Fibroblast of mammary gland (primary cell): ENCODE measurements around the gene KRTAP5-8.

ENCODE experiments used
- DNase-seq: peaks from one replicate; pipeline ENCODE4 v3.0.0-alpha.2; 2010; ENCODE audit warnings: low read depth
- H3K4me3 ChIP-seq: 2 replicates; pipeline ENCODE4 v1.5.1; 2011; ENCODE audit warnings: low read depth, mild to moderate bottlenecking, low read length, moderate library complexity; ENCODE audit not compliant: control insufficient read depth
- CTCF ChIP-seq: conservative IDR thresholded peaks from 2 replicates; pipeline ENCODE4 v1.5.1; 2011; ENCODE audit warnings: low read depth, low read length, inconsistent platforms; ENCODE audit not compliant: control insufficient read depth, insufficient read depth

Gene KRTAP5-8

DNA sequence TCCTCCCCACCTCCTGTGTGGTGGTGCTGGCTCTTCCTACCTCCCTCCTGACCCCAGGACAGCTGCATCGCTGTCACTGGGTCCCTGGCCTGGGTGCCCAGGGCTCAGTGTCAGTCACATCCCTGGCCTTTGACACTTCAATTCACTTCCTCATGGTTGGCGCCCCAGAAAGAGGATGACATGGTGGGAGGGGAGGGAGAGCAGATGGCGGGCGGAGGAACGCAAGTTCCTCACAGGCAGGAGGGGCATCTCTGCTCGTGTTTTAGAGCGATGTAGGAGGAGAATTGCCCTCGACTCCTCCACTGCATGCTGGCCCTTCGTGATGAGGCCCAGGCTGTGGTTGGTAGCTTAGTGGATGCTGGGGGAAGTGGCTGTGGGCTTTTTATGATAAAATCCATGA lies 45.9 kb upstream of the KRTAP5-8 start:
- TF ChIP-seq CTCF, result no peak
- DNase-seq, result no peak
- no peak overlapping the region for H3K4me3 ChIP-seq

- H3K4me3 ChIP-seq, result no peak overlapping the region
- DNase-seq, result no peak
- no peak for TF ChIP-seq CTCF
These were observed 42.3 kb upstream of the KRTAP5-8 start for GRCh38 chr11:71495286-71496230.

DNA sequence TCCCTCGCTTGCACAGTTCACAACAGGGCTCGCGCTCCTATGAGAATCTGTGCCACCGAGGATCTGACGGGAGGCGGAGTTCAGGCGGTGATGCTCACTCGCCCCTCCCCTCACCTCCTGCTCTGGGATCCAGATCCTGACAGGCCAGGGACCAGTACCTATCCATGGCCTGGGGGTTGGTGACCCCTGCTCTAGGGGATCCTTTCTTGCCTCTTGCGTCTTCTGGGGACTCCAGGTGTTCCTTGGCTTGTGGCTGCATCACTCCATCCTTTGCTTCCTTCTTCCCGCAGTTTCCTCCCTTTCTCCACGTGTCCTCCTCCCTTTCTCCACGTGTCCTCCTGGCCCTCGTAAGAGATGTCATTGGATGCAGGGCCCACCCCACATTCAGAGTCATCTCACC lies 41.4 kb upstream of the KRTAP5-8 start:
- TF ChIP-seq CTCF, result no peak
- H3K4me3 ChIP-seq, result no peak overlapping the region
- no peak for DNase-seq

GRCh38 chr11:71498091-71498490 lies 39.7 kb upstream of the KRTAP5-8 start:
- no peak for DNase-seq
- no peak overlapping the region for H3K4me3 ChIP-seq
- TF ChIP-seq CTCF, result no peak

- TF ChIP-seq CTCF, result no peak
- no peak overlapping the region for H3K4me3 ChIP-seq
- DNase-seq, result no peak
These were observed 38.7 kb upstream of the KRTAP5-8 start for GRCh38 chr11:71499125-71499524.

- no peak for DNase-seq
- H3K4me3 ChIP-seq, result no peak overlapping the region
- TF ChIP-seq CTCF, result no peak
These were observed 38.3 kb upstream of the KRTAP5-8 start for GRCh38 chr11:71499546-71499945.

GRCh38 chr11:71500601-71501021 lies 37.2 kb upstream of the KRTAP5-8 start:
- no peak for DNase-seq
- TF ChIP-seq CTCF, result no peak
- H3K4me3 ChIP-seq, result no peak overlapping the region
